SH-SY5Y (cell line): ENCODE results near the gene MADD.

Source experiments
- GATA2 ChIP-seq: IDR thresholded peaks from 2 replicates; pipeline ENCODE4 v1.6.1; 2011; ENCODE audit warnings: mild to moderate bottlenecking, low read depth, low read length
- GATA3 ChIP-seq: IDR thresholded peaks from 2 replicates; pipeline ENCODE4 v1.6.1; 2011; ENCODE audit warnings: low read depth, mild to moderate bottlenecking, low read length, moderate library complexity

- TF ChIP-seq GATA3 (no peak), GATA2 (no peak)
These were observed 16.3 kb upstream of the MADD start for GRCh38 chr11:47253660-47254059.
